Memory B cell (primary cell): Measurements from ENCODE around the gene CPNE2.
"Not testable (repeated sequence)": the region's sequence is repeated elsewhere in the genome, so short reads cannot be mapped to it uniquely, and the experiment has no call there.

ENCODE experiments used
- ATAC-seq: fragments of 150-1000 bp; cut with Tn5 transposase; 2 replicates; pipeline ENCODE4 v1.10.0; 2021; ENCODE audit warnings: low read depth, mild to moderate bottlenecking, moderate library complexity
- DNase-seq, 2 donors: peaks; one replicate each; pipeline ENCODE4 v3.0.0; 2022; ENCODE audit warnings: low spot score in 2 of 2
- H3K27ac Mint-ChIP-seq: one replicate; pipeline ENCODE4 v1.8.0; 2022; ENCODE audit warnings: mild to moderate bottlenecking, moderate library complexity, mixed read lengths
- H3K27me3 Mint-ChIP-seq: one replicate; pipeline ENCODE4 v1.8.0; 2022; ENCODE audit warnings: mixed read lengths
- H3K36me3 Mint-ChIP-seq: one replicate; pipeline ENCODE4 v1.8.0; 2022; ENCODE audit warnings: mild to moderate bottlenecking, mixed read lengths
- H3K4me1 Mint-ChIP-seq: one replicate; pipeline ENCODE4 v1.8.0; 2022; ENCODE audit warnings: mixed read lengths
- H3K4me3 Mint-ChIP-seq: one replicate; pipeline ENCODE4 v1.8.0; 2022; ENCODE audit warnings: mild to moderate bottlenecking, moderate library complexity, mixed read lengths
- H3K9me3 Mint-ChIP-seq: one replicate; pipeline ENCODE4 v1.8.0; 2022; ENCODE audit warnings: mixed read lengths

Gene CPNE2

GRCh38 chr16:57061084-57061905 is 31.1 kb upstream of the CPNE2 start:
- H3K4me1 Mint-ChIP-seq: peaks cover 7% of the 10 kb centered on the region
- H3K9me3 Mint-ChIP-seq: no peaks in the 10 kb centered on the region
- DNase-seq (no peak), ATAC-seq (no peak)
- peaks cover 36% of the 10 kb centered on the region for H3K36me3 Mint-ChIP-seq
- H3K4me3 Mint-ChIP-seq: no peak overlapping the region
- H3K27me3 Mint-ChIP-seq: no peaks in the 10 kb centered on the region
- H3K27ac Mint-ChIP-seq: peak overlapping the region; percentile 45

- Mint-ChIP-seq H3K4me3 (no peak overlapping the region), H3K4me1 (peaks cover 12% of the 10 kb centered on the region), H3K36me3 (peaks cover 39% of the 10 kb centered on the region), H3K27me3 (no peaks in the 10 kb centered on the region), H3K27ac (peak overlapping the region; percentile 11), H3K9me3 (no peaks in the 10 kb centered on the region)
- no peak for DNase-seq
- no peak for ATAC-seq
These were observed 30.1 kb upstream of the CPNE2 start for GRCh38 chr16:57062329-57062728.

GRCh38 chr16:57063189-57063588 is 29.2 kb upstream of the CPNE2 start:
- ATAC-seq, DNase-seq, H3K4me3 Mint-ChIP-seq, H3K27me3 Mint-ChIP-seq, H3K4me1 Mint-ChIP-seq, H3K9me3 Mint-ChIP-seq, H3K27ac Mint-ChIP-seq: not testable (repeated sequence)
- peaks cover 35% of the 10 kb centered on the region for H3K36me3 Mint-ChIP-seq

GRCh38 chr16:57064995-57065394 is 27.4 kb upstream of the CPNE2 start:
- no peaks in the 10 kb centered on the region for H3K9me3 Mint-ChIP-seq
- peaks cover 15% of the 10 kb centered on the region for H3K4me1 Mint-ChIP-seq
- ATAC-seq: no peak
- no peak overlapping the region for H3K4me3 Mint-ChIP-seq
- DNase-seq: no peak
- H3K36me3 Mint-ChIP-seq: peaks cover 41% of the 10 kb centered on the region
- H3K27ac Mint-ChIP-seq: no peak overlapping the region
- H3K27me3 Mint-ChIP-seq: no peaks in the 10 kb centered on the region

- peaks cover 48% of the 10 kb centered on the region for H3K36me3 Mint-ChIP-seq
These were observed 25.8 kb upstream of the CPNE2 start for GRCh38 chr16:57066625-57067024.

GRCh38 chr16:57067347-57067746 is 25.0 kb upstream of the CPNE2 start:
- no peak overlapping the region for H3K4me3 Mint-ChIP-seq
- DNase-seq (no peak), ATAC-seq (no peak)
- H3K27me3 Mint-ChIP-seq: no peaks in the 10 kb centered on the region
- peak overlapping the region; percentile 72 for H3K27ac Mint-ChIP-seq
- H3K4me1 Mint-ChIP-seq: peaks cover 26% of the 10 kb centered on the region
- no peaks in the 10 kb centered on the region for H3K9me3 Mint-ChIP-seq
- peaks cover 48% of the 10 kb centered on the region for H3K36me3 Mint-ChIP-seq

More at GRCh38 chr16:57066625-57067024, 25.8 kb upstream of the CPNE2 start:
- DNase-seq: no peak
- Mint-ChIP-seq H3K27me3 (no peaks in the 10 kb centered on the region), H3K4me1 (peaks cover 25% of the 10 kb centered on the region), H3K27ac (peak overlapping the region; percentile 72), H3K9me3 (no peaks in the 10 kb centered on the region), H3K4me3 (no peak overlapping the region)
- peak; percentile 27 for ATAC-seq

- H3K27me3 Mint-ChIP-seq: no peaks in the 10 kb centered on the region
- peaks cover 26% of the 10 kb centered on the region for H3K4me1 Mint-ChIP-seq
- H3K36me3 Mint-ChIP-seq: peaks cover 45% of the 10 kb centered on the region
These were observed 23.3 kb upstream of the CPNE2 start for GRCh38 chr16:57069053-57069452.

GRCh38 chr16:57069635-57070370 is 22.6 kb upstream of the CPNE2 start:
- H3K4me1 Mint-ChIP-seq: peaks cover 26% of the 10 kb centered on the region

More at GRCh38 chr16:57069053-57069452, 23.3 kb upstream of the CPNE2 start:
- no peaks in the 10 kb centered on the region for H3K9me3 Mint-ChIP-seq
- DNase-seq (no peak), ATAC-seq (no peak)
- peak overlapping the region; percentile 83 for H3K27ac Mint-ChIP-seq
- H3K4me3 Mint-ChIP-seq: no peak overlapping the region

GRCh38 chr16:57070424-57070823 is 22.0 kb upstream of the CPNE2 start:
- Mint-ChIP-seq H3K36me3 (peaks cover 43% of the 10 kb centered on the region), H3K9me3 (no peaks in the 10 kb centered on the region), H3K4me1 (peaks cover 26% of the 10 kb centered on the region), H3K4me3 (no peak overlapping the region), H3K27ac (peak overlapping the region; percentile 83), H3K27me3 (no peaks in the 10 kb centered on the region)
- ATAC-seq (no peak), DNase-seq (no peak)

More at GRCh38 chr16:57069635-57070370, 22.6 kb upstream of the CPNE2 start:
- DNase-seq (no peak), ATAC-seq (no peak)
- no peaks in the 10 kb centered on the region for H3K27me3 Mint-ChIP-seq
- peak overlapping the region; percentile 83 for H3K27ac Mint-ChIP-seq
- no peak overlapping the region for H3K4me3 Mint-ChIP-seq
- H3K36me3 Mint-ChIP-seq: peaks cover 42% of the 10 kb centered on the region
- H3K9me3 Mint-ChIP-seq: no peaks in the 10 kb centered on the region

GRCh38 chr16:57071081-57071732 is 21.2 kb upstream of the CPNE2 start:
- not testable (repeated sequence) for H3K27me3 Mint-ChIP-seq, H3K9me3 Mint-ChIP-seq, ATAC-seq, DNase-seq, H3K4me3 Mint-ChIP-seq
- H3K4me1 Mint-ChIP-seq: peaks cover 26% of the 10 kb centered on the region
- H3K36me3 Mint-ChIP-seq: peaks cover 43% of the 10 kb centered on the region
- peak overlapping the region; percentile 83 for H3K27ac Mint-ChIP-seq

GRCh38 chr16:57071831-57072582 is 20.4 kb upstream of the CPNE2 start:
- Mint-ChIP-seq H3K27ac (peak overlapping the region; percentile 83), H3K36me3 (peaks cover 42% of the 10 kb centered on the region), H3K4me3 (no peak overlapping the region), H3K27me3 (no peaks in the 10 kb centered on the region), H3K9me3 (no peaks in the 10 kb centered on the region), H3K4me1 (peaks cover 22% of the 10 kb centered on the region)
- DNase-seq (no peak), ATAC-seq (no peak)

- Mint-ChIP-seq H3K4me1 (peaks cover 21% of the 10 kb centered on the region), H3K4me3 (no peak overlapping the region), H3K27ac (peak overlapping the region; percentile 76), H3K27me3 (no peaks in the 10 kb centered on the region), H3K9me3 (no peaks in the 10 kb centered on the region), H3K36me3 (peaks cover 39% of the 10 kb centered on the region)
- ATAC-seq (no peak), DNase-seq (no peak)
These were observed 19.6 kb upstream of the CPNE2 start for GRCh38 chr16:57072616-57073275.

- Mint-ChIP-seq H3K27ac (peak overlapping the region; percentile 45), H3K27me3 (no peaks in the 10 kb centered on the region), H3K4me3 (no peak overlapping the region), H3K36me3 (peaks cover 10% of the 10 kb centered on the region), H3K9me3 (no peaks in the 10 kb centered on the region), H3K4me1 (no peaks in the 10 kb centered on the region)
- ATAC-seq (no peak), DNase-seq (no peak)
These were observed 14.7 kb upstream of the CPNE2 start for GRCh38 chr16:57077714-57078113.
